ENCODE measurements around the gene KIF12.

DNA sequence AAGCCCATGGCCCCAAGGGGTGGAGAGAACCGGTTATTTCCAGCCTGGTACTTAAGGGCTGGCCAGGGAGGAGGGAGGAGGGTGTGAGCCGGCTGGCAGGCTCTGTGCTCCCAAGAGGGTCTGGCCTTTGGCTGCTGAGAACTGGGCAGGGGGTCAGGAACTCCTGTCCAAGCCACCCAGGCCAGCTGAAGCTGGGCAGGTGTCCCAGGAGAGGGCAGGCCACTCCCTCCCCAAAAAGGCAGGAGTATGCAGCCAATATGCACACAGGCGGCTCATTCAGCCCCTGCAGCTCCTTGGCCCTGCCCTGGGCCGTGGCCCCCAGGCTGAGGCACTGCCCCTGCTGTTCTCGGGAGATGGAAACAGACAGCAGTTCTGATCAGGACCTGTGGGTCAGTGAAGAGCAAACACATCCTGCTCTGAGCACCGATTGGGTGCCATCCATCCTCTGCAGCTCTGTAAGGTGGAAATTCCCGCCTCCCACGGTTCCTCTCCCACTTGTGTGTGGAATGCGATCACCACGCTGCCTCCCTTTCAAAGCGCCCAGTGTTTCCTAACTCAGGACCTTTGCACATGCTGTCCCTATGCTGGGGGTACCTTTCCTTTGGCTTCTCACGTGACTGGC lies 17.1 kb upstream of the KIF12 start:
- TF ChIP-seq, protein P1, sequence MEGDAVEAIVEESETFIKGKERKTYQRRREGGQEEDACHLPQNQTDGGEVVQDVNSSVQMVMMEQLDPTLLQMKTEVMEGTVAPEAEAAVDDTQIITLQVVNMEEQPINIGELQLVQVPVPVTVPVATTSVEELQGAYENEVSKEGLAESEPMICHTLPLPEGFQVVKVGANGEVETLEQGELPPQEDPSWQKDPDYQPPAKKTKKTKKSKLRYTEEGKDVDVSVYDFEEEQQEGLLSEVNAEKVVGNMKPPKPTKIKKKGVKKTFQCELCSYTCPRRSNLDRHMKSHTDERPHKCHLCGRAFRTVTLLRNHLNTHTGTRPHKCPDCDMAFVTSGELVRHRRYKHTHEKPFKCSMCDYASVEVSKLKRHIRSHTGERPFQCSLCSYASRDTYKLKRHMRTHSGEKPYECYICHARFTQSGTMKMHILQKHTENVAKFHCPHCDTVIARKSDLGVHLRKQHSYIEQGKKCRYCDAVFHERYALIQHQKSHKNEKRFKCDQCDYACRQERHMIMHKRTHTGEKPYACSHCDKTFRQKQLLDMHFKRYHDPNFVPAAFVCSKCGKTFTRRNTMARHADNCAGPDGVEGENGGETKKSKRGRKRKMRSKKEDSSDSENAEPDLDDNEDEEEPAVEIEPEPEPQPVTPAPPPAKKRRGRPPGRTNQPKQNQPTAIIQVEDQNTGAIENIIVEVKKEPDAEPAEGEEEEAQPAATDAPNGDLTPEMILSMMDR (conservative IDR thresholded peaks at IDR 0.05), result no peak
- TF ChIP-seq ZFX (IDR thresholded peaks at IDR 0.05), result no peak
